Activated CD4-positive, alpha-beta T cell treated with anti-CD3 and anti-CD28 coated beads, Interleukin-2, amount 50 U/mL, for 1 hour (primary cell): ENCODE measurements around the gene BRD2.
"Not testable (repeated sequence)": the region's sequence is repeated elsewhere in the genome, so short reads cannot be mapped to it uniquely, and the experiment has no call there.

Experiments
- DNase-seq: peaks from one replicate; pipeline ENCODE4 v3.0.0-alpha.2; 2020

The BRD2 gene

DNA sequence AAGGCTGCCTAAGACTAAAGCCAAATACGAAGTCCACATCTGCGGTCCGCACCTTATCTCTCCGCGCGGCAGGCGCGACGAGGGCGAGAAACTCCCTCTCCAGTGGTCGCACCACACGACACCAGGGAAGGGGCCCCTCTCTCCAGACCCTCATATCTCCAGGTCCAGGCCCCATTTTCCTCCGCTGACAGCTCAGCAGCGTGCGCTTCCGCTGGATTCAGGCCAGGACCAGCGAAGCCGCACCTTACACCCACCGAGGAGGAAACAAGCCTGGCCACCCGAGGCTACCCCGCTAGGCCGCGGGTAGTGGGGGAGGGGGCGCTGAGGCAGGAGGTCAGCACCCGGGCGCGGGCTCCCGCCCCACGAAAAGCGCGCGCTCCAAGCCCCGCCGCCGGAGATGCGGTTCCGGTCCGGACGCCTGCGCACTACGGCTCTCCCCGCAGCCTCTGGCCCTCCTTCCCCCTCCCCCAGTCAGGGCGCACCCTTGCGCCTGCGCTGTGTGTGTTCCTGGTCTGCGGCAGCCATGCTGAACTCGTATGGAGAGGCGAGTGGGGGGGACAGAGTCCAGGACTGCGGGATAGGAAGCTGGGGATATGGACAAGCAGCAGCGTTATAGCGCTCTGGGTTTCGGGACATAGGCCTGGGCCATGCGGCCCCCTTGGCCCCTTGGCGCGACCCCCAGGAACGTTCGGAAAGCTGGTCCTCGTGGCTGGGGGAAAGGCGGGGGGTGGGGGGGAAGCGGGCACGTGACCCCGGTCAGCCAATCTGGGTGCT is at the start of gene BRD2:
Gene BRD2 (plus strand): TSS at position 502 of the 774 bp plus-strand sequence. CDS start 4,305 bp downstream, outside the sequence.
- peak; percentile 93 for DNase-seq

DNA sequence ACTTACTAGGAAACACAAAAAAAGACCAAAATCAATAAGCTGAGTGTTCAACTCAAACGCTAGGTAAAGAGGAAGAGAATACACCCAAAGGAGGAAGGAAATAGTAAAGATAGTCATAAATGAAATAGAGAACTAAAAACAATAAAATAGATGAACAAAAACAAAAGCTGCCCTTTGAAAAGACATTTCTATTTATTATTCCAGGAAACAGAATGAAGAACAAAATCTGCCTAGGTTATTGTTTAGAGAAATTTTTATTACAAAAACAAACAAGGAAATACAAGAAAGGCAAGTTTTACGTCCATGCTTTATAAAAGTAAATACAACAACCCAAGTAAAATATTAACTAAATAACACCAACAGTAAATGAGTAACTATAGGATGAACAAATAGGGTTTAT is 47.7 kb upstream of the BRD2 start:
- DNase-seq = no peak

DNA sequence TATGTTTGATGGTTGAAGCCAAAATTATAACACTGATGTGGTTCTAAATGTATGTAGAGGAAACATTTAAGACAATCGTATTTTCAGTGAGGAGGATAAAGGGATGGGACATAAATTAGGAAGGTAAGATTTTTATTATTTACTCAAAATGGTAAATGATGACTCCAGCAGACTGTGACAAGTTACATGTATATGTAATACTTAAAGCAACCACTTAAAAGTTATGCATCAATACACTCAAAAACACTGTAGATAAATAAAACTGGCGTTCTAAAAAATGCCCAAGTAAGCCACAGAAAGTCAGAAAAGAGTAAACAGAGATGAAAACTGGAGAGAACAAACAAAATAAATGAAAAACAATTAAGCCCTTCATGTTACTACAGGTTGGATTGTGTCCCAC is 46.3 kb upstream of the BRD2 start:
- DNase-seq = no peak

DNA sequence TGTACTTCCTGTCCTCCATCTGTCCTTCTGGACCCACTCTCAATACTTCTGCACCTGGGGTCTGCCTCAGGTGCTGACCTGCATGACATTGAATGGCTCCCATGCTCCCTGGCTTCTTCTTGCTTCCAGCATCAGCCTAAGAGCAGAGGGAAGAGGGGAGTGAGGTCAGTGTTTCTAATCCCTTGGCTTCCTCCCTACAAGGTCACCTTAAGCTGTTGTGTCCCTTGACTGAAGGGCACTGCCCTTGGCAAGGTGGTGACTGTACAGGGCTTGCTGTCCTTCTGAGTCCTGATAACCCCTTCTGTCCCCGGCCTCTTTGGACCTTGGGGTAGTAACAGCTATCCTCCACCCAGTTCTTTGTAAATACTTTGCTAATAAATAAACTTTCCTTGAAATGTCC is 37.2 kb upstream of the BRD2 start:
- DNase-seq = no peak

DNA sequence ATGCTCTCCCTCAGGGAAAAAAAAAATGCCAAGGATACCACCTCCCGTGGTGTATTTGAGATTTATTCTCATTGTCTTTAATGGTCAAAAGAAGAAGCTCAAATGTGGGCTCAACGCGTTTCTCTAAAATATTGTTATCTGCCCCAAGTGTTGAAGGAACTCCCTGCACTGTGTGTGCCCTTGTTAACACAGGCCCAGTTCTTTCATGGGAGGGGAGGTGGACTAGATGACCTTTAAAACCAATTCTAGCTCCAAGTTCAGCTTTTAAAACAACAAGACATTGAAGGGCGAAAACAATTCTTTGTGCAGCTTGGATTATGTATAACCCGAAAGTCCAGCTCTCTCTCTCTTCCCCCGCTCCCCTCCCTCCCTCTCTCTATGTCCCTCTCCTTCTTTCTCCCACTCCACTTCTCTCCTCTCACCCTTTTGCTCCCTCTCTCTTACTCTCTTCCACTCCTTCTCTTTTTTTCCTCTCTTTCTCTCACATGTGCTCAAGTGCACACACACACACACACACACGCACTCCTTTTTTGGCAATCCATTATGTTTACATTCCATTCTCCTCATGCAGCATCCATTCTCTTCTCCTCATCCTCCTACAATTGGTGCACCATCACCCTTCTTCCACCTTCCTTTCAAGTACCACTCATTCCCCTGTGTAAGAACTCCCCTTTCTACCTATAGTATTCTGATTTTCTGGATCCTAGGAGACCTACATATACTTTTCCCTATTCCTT is 36.1 kb upstream of the BRD2 start:
- DNase-seq = no peak

DNA sequence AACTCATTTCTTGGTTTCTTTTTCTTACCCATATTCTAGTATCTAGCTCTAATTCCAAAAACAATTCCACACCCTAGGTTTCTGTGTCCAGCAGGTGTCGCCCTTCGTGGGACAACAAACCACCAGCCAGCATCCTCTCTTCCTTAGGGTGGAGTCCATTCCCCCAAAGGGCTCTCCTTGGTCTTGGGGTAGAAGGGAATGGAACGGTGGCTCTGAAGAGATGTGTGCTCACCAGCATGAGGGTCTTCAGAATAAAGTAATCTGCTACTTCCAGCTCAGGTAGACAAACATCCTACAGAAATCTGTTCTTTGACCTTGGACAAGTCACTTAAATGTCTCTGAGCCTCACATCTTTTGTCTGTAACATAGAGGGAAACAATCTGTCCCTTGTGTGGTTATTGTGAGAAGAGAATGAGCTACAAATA is 34.7 kb upstream of the BRD2 start:
- DNase-seq = peak; percentile 80

DNA sequence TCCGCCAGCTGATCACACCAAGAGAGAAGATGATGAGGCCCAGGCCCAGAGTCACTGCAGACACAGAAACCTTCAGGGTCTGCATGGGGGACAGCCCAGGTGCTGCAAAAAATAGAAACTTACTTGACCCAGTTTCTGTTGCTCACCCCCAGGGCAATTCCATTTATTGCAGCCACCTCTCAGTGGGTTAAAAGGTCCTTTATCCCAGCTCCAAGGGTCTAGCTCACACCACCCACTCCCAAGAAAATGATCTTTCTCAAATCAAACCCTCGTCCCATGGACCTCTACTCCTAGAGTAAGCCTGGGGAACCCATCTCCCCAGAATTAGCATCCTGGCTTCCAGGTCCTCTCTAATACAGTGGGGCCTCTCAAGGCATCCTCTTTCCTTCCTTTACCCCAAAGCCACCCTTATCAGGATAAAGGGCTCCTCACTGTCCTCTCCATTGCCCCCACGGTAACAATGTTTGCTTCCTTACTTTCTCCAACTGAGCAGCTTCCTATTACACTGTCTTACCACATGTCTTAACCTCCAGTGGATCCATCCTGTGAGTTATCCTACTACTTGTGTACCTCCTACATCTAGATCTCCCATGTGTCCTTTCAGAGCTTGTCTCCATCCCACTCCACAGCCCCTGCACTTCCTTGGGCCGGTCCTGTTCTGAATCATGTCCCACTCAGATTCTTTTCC is 32.7 kb upstream of the BRD2 start:
- no peak for DNase-seq

DNA sequence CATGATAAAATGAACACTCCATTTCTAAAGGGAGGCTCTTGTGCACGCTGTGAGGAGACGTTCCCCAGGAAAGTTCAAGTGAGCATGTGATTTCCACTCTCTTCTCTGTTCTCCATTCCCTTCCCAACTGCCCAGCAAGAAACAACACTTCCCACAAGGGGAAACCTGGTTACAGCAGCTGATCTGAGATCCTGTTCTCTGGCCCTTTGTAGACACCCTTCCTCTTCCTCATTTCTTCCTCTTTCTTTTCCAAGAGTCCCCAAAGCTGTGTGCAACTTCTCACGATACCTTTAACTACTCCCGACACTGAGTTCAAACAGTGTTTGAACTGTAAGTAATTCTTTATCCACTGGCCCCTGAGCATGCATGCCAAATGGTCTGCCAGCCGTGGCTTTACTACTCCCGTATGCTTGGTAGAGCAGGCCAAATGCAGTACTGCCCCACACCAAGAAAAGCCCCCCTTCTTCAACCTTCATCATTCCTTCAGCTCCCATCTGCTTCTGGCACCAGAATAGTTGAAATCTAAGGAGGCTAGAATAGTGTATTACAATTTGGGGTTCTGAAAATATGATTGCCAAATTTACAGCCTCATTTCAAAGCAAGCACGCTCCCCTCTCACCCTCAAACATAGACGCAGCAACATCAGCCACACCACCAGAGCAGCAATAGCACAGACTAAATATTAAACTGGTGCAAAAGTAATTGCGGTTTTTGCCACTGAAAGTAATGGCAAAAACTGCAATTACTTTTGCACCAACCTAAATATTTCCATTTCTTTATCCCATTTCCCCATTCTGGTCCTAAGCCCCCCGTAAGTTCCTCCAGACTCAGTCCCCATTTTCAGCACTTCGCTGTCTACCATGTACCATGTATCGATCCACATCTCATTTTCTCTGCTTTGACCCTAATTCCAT is 31.9 kb upstream of the BRD2 start:
- DNase-seq = no peak

DNA sequence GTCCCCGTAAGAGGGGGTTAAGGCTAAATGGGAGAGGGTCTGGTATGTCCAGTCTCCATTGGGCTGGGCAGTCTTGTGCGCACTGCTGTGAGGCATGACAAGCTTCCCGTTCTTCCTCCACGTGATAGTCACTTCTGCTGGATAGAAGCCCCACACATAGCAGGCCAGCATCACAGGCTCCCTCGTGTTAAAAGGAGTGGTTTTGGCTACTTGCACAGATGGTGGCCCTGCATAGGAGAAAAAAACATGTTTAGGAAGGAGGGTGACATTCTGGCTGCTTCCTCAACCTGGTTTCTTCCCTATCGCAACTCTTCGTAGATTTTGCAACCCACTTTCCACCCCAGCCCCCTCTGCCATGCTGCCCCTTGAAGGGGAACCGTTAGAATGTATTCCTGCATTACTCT is 31.2 kb upstream of the BRD2 start:
- DNase-seq = no peak

DNA sequence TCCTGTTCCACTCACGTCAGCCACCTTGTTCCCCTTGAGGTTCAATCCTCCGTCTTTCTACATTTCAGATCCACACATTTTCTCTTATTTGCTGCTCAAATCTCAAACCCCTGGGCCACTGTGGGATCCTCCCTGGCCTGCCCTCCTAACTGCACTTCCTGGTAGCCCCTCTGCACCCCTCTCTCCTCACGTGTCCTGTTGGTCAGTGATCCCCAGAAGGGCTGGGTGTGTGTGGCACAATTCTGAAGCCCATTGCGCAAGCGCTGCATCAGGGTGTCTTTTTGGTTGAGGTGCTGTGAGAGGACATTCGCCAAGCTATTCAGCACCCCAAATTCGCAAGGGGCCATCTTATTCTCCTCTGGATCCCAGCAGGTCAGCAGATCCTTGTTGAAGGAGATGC is 29.9 kb upstream of the BRD2 start:
- DNase-seq = no peak

DNA sequence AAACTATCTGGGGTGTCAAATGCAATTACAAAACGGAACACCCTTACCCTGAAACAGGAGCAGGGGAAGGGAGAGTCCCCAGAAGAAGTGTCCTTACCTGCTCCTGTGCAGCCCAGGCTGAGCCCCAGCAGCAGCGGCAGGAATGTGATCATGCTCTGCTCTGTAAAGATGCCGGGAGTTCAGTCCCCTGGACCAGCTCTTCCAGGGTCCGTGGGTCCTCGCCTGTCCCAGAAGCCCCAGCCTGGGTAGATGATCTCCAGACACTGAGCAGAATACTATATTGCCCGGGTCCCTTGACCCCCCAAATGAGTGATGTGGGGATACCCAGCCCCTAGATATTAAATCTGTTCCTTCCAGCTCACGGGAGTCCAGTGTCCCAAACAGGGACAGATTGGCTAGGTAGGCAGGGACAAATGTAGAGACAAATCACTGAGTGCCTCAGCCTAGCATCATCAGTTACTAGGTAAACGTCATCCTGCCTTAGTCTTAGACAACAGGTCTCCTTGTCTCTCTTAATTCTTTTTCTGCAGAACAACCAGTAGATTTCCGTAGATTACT is 27.7 kb upstream of the BRD2 start, which contains the start of gene HLA-DMB:
Gene HLA-DMB (minus strand): TSS at position 373 of the 558 bp plus-strand sequence. CDS start 221 bp downstream, at position 152.
- DNase-seq = peak; percentile 26

DNA sequence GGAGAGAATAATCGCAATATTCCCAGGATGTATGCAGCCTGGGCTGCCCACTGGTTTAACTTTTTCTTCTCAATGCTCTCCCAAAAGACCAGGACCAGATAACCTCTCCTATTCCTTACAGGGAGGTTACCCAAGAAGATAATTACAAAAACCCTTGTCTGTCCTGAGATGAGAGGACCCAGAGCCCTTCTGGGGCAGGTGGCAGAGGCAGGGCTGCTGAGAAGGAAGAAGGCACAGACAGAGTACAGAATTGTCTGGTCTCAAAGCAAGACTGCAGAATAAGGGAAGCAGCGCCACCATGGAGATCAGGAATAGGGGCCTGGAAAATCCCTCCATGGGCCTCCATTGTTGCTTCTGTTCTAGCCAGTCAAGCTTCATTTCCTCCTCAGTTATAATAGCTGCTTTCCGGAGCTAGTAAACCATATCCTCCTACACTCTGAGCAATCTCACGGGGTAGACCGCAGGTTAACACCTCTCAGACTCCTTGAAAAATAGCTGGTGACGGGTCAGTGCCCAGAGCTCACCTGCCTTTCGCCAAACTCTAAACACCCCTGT is 27.1 kb upstream of the BRD2 start:
- peak; percentile 34 for DNase-seq

DNA sequence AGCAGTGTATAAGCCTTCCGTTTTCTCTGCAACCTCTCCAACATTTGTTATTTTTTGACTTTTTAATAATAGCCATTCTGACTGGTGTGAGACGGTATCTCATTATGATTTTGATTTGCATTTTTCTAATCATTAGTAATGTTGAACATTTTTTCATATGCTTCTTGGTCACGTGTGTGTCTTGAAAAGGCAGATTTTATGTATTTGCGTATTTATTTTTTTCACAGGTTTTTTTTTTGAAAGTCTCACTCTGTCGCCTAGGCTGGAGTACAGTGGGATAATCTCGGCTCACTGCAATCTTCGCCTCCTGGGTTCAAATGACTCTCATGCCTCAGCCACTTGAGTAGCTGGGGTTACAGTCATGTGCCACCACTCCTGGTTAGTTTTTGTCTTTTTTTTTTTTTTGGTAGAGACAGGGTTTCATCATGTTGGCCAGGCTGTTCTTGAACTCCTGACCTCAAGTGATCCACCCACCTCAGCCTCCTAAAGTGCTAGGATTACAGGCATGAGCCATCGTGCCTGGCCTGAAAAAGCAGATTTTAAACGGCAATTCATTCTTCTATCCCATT is 25.8 kb upstream of the BRD2 start:
- DNase-seq = not testable (repeated sequence)

DNA sequence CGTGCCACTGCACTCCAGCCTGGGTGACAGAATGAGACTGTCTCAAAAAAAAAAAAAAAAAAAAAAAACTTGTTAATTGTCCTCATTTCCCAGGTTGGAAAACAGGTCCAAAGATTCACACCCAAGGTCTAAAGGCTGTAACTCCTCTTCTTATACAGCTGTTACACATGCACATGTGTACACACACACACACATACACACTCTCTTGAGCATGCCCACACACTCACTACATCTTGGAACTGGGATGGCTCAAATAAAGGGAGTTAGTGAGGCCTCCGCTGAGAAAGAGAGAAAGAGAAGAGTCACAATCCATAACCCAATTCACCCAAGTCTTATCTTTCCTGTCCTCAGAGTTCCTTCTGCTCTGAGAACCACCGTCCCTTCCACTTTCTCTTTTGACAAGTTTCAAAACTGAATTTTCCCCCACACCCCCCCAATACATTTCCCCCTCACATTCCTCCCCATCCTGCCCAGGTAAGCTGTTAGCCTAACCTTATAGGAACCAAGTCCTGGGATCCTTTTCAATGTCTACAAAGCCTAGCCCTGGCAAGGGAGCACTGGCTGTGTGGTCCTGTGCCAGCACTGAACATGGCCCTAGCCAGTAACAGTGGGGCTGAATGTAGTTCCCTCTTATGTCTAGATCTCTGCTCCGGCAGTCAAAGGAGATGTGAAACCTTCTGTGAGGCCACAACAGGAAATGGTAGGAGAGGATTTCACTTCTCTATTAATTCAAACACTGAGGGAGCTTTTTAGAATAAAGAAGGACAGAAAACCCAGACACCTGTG is 24.3 kb upstream of the BRD2 start:
- DNase-seq = peak; percentile 13

DNA sequence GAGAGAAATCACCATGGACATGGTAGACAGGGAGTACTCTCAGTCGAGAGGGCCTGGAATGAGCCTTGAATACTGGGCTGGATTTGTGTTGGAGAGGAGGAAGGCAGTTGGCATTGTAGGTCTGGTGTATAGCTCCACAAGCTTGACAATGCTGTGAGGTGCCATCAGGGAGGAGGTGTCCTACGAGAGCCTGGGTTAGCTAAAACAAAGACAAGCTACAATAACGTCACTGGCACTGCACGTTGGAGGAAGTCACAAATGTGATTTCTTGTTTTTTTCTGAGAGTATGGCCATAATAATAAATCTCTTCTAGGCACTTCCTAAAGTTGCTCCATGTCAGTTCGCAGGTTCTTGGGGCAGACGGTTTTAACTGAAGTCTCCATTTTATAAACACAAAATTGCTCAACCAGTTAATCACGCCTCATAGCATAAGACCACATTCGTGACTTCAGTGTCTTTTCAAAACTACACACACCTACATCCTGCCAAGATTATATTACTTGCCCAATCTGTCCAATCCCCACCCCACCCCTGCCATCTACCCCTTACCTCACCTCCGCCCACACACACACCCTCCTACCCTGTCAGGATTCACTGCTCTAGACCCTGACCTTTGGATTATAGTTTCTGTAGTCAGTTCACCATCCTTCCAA is 23.2 kb upstream of the BRD2 start:
- DNase-seq = no peak

DNA sequence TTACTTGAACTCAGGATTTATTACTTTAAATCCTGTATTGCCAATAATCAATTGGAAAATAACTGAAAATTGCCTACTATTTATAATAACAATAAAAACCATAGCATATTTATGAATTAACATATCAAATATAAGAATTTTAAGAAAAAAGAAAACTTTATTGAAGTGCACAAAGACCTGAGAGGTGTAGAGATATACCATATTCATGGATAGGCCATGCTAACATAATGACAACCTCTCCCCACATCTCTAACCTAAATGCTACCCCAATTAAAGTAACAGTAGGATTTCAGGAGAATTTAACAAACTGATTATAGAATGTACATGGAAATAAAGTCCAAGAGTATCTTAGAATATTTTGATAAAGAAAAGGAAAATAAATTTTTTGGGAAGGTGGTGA is 22.4 kb upstream of the BRD2 start:
- no peak for DNase-seq

DNA sequence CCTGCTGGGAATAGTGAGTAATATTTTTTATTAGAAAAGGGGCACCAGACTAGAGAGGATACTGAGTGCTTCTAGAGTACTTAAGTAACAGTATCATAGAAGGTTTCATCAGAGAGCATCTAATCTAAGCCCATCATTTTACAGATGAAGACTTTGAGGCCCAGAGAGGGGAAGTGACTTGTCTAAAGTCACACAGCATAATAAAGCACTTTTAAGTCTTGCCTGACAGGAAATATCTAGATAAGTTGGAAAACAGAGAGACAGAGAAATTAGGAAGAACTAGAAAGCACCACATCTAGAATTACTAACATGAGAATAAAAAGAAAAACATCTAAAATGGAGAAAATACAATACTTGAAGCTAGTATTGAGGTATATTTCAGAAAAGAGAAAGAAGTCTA is 21.5 kb upstream of the BRD2 start:
- no peak for DNase-seq

DNA sequence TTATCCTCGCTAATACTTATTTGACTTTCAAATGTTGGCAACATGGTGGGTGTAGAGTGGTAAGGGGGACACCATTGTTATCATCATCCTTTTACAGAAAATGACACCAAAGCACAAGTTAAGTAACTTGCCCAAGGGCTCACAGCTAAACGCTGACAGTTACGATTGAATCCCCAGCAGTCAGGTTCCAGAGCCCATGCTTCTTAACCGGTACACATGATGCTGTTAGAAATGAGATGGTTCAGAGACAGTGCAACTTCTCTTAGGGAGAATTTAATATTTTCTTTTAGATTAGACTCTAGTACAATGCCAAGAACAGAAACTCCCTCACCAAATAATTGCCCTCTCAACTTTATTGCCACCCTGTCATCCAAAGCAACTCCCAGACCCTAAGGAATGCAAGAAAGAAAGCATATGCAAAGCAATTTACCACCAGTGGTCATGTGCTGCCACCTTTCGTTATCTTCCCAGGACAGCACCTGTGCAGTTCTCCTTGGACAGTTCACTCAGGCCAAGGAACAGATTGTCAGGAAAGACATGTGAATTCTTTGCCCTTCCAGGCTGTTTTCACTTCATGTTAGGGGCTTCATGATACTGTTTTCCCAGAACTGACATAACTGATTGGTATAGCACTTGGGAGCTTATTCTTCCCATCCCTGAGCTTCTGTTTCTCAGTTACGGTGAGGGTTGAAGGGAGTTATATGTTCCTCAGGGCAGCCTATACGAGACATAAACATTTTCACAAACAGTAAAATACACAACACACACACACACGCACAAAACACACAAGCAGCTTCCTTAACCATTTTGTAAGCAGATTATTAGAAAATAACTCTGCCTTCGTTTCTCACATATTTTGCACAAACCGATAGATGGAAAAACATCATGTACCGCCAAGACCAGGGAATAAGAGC is 20.6 kb upstream of the BRD2 start:
- peak; percentile 23 for DNase-seq

DNA sequence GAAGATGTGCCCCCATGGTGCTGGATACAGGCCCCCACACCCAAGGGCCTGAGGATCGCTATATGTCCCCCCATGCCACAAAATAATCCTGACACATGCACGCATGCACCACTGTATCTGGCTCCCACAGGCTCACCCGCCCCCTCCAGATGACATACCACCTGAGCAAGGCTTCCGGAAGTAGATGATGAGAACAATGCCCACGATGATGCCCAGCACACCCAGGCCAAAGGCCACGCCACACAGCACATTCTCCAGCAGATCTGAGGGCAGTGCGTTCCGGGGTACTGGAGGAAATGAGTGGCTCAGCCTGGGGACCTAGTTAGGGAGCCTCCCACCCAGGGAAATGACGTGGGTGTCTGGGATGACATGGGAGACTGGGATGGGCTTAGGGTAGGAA is 19.3 kb upstream of the BRD2 start:
- DNase-seq = no peak
